Activated naive CD4-positive, alpha-beta T cell treated with Interleukin-2 at 50 U/mL for 16 hours (primary cell): ENCODE results near the gene TMEM221.

ENCODE experiments used
- DNase-seq: peaks from one replicate; pipeline ENCODE4 v3.0.0-alpha.2; 2020

TMEM221 gene

DNA sequence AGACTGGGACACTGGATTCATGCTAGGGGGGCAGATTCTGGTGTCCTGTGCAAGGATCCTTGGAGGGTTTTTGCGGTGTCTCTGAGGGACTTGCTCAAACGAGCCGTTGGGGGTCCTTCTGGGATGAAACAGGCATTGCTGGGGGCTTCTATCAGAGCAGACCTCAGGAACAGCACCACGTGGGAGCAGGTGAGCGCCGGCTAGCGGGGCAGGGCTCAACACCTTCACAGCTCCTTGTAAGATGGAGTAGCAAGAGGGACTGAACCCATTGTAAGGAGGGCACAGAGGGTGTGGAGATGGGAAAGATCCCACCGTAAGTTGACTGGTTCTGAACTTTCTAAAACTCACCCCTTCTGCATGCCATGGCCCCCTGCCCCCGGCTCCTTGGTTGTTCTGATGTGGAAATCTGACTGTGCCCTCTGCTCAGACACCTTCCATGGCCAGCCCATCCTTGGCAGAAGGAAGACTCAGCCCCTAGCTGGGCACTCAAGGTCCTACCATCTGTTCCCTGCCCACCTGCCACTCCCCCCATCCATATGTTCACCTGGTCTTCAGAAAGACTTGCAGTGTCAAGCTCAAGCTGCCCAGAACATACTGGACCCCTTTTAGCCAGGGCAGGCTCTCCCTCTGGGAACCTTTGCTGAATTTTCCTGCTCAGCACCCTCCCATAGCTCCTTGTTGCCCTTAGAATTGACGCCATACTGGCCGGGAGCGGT is 23.1 kb upstream of the TMEM221 start:
- no peak for DNase-seq

DNA sequence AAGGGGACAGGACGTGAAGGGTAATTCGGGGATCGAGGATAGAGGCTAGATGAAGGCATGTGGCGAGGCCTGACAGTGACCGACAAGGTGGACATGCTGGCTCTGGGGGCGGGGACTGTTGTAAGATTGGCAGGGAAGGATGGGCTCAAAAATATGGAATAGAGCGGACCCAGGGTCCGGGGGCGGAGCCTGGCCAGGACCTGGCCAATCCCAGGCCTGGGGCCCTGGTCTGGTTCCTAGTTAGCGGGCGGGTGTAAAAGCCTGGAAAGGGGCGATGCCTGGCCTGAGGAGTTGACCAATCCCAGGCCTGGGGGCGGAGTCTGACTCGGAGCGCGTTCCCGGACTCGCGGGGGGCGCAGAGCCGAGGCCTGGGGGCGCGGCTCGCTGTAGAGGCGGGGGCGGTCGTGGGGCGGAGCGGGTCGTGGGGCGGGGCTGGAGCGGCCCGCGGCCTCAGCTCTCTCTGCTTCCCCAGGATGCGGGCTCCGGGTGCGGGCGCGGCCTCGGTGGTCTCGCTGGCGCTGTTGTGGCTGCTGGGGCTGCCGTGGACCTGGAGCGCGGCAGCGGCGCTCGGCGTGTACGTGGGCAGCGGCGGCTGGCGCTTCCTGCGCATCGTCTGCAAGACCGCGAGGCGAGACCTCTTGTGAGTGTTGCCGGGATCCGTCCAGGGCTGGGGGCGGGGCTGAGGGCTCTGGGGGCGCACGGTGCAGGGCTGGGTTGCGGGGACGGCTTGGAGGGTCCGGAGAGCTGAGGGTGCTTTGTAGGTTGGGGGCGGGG is 21.8 kb upstream of the TMEM221 start, which contains the start of gene SLC27A1:
TSS of gene SLC27A1 (plus strand) at position 457 of the 774 bp plus-strand sequence. CDS start at position 474, 17 bp downstream.
- peak; percentile 91 for DNase-seq

DNA sequence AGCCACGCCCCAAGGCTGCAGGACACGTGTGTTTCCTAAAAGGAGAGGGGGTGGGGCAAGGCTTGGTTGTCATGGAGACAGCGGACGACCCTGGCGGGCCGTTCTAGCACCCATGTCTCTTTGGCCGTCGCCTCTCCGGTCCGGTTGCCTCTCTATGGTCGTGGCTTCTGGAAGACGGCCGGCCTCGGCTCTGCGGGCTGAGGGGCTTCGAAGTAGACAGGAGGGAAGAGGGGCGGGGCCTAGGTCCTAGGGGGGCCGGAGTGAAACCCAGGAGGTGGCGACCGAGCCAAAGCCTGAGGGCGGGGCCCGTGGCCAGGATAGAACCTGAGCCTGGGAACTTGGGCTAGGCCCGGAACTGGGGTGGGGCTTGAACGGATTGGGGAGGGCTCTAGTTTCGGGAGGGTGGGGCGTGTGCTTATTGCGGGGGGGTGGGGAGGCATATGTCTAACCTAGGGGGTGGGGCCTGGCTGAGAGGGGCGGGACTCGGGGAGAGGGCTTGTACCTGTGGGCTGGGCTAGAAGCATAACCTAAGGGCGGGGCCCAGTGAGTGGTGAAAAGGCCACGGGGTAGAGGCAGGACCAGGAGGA is 21.1 kb upstream of the TMEM221 start:
- DNase-seq = peak; percentile 90

DNA sequence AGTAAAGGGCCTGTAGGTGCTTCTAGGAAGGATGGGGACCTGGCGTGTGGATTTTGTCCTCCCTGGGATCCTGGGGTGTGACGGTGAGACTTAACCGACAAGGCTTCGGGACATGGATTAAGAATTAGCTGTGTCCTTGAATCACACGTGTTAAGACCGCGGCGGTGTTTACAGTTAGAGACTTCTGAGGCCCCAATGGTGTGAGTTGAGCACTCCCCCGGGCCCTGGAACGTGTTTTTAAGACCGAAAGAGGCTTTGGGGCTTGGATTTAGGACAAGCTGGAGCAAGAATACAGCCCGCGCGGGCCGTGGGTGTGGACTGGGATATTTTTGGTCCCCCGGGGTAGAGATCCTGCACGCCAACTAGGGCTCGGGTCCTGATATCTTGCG is 20.6 kb upstream of the TMEM221 start:
- no peak for DNase-seq

DNA sequence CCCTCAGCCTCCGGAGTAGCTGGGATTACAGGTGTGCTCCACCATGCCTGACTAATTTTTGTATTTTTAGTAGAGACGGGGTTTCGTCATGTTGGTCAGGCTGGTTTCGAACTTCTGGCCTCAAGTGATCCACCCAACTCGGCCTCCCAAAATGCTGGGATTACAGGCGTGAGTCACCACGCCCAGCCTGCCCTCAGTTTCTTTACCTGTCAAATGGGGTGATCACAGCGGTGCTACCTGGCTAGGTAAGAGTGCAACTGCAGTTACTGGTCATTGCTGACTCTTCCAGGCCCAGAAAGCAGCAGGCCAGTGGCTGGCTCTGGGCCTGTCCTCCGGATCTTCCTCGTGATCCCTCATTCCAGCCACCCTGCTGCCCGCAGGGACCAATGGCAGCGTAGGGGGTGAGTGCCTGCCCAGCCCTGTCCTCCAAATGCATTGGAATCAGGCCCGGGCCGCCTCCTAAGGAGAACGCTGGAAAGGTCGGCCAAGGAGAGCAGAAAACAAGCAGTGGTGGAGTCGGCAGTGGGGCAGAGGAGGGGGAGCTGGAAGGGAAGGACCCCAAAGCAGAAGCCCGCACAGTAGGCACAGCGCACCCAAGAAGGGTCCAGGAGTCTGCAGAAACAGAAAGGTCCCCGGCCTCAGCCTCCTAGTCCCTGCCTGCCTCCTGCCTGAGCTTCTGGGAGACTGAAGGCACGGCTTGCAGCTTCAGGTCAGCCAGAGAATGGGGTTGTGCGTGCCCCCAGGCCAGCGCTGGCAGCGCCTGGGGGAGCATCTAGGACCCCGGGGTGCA is 20.0 kb upstream of the TMEM221 start:
- DNase-seq = no peak

DNA sequence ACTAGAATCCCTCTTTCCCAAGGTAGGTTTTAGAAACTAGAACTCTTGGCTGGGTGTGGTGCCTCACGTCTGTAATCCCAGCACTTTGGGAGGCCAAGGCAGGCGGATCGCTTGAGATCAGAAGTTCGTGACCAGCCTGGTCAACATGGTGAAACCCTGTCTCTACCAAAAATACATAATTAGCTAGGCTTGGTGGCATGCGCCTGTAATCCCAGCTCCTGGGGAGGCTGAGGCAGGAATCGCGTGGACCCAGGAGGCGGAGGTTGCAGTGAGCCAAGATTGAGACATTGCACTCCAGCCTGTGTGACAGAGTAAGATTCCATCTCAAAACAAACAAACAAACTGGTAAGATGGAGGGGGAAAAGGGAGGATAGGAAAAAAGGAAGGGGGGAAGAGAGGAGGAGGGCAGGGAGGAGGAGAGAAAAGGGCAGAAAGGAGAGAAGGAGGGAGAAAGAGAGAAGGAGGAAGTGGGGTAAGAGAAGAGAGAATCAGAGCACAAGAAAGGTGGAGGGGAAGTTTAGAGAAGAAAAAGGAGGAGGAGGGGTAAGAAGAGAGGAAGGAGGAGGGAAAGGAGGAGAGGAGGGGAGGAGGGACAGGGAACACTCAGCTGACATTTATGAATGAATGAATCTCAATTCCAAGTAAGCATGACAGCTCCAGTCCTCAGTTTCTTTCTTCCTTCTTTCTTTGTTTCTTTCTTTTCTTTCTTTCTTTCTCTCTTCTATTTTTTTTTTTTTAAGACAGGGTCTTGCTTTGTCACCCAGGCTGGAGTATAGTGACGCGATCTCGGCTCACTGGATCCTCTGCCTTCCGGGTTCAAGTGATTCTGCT is 19.2 kb upstream of the TMEM221 start:
- DNase-seq = no peak

DNA sequence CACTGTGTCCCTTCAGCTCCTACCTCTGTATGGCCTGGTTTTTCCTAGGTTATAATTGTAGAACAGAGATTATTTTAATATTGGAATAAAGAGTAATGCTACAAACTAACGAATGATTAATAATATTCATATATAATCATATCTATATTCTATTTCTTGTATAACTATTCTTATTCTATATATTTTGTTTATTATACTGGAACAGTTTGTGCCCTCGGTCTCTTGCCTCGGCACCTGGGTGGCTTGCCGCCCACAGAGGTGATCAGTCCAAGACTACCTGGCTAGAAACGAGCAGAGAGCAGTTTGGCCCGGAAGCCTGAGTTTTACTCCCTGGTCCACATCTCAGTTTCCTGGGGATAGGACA is 18.0 kb upstream of the TMEM221 start:
- DNase-seq = no peak

DNA sequence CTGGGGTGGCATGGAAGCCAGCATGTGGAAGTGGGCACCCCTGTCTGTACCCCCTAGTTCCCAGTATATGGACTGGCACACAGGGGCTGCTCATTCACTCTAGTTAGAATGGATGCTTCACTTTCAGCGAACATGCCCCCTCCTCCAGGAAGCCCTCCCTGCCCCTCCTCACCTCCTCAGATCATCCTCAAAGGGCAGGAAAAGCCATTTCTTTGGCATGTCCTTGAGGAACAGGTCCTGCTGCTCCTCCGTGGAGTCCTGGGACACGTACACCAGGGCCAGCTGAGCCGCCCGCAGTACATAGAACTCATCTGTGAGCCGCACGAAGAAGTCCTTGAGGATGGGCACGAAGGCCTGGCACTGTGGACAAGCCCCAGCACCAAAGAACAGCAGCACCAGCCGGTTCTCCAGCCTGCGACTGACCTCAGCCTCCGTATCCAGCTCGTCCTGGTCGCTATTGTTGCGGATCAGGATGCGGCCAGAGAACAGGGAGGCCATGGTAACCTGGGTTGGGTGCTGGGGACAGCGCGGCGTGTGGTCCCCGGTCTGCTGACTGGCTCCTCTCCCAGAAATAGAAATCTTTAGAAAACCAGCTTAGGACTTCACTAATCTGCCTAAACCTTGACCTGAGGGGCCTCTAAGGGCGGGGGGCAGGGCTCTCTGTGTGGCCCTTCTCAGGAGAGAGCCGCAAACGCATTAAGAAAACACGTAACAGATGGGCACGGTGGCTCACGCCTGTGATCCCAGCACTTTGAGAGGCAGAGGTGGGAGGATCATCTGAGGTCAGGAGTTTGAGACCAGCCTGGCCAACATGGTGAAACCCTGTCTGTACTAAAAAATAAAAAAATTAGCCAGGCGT is 12.1 kb upstream of the TMEM221 start, which contains the start of gene NXNL1:
TSS of gene NXNL1 (minus strand) at position 555 of the 859 bp plus-strand sequence. CDS start at position 498, 57 bp downstream.
- DNase-seq = no peak

DNA sequence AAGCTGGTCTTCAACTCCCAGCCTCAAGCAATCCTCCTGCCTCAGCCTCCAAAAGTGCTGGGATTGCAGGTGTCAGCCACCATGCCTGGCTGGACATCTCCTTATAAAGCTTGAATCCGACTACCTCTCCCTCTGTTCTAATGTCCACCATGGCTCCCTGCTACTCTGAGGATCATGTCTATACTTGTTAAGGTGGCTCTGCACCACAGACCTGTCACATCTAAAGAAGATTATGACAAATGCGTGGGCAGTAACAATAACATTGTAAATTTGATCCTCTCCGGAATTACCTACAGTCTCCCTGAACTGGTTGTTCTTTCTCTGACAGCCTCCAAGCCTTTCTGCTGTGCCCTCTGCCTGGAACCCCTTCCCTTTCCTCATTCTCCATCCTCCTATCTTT is 10.5 kb upstream of the TMEM221 start:
- DNase-seq = no peak

DNA sequence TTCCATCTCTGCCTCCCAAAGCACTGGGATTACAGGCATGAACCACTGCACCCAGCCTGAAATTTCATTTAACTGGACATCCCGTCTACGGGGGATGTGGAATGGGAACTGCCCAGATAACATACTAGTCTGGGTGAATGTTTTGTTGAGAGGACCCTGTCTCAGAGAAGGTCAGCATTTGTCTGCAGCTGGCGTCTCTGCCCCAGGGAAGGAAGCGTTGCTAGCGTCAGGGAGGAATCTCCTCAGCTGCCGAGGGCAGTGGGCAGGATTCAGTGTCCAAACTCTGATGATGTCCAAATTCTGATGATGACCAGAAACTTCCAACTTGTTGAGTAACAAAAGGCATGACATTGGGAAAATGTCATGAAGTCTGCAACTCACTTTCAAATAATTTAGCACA is 9.1 kb upstream of the TMEM221 start:
- no peak for DNase-seq

DNA sequence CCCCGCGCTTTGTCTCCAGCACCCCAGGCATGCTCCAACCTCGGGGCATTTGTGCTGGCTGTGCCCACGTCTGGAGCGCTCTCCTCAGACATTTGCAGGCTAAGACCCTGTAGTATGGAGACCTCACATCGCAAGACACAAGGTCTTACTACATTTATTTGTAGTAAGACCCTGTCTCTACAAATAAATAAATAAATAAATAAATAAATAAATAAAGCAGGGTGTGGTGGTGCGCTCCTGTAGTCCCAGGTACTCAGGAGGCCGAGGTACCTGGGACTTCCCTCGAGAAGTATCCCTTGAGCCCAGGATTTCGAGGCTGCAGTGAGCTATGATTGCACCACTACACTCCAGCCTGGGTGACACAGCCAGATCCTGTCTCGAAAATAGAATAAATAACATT is 7.7 kb upstream of the TMEM221 start:
- no peak for DNase-seq

DNA sequence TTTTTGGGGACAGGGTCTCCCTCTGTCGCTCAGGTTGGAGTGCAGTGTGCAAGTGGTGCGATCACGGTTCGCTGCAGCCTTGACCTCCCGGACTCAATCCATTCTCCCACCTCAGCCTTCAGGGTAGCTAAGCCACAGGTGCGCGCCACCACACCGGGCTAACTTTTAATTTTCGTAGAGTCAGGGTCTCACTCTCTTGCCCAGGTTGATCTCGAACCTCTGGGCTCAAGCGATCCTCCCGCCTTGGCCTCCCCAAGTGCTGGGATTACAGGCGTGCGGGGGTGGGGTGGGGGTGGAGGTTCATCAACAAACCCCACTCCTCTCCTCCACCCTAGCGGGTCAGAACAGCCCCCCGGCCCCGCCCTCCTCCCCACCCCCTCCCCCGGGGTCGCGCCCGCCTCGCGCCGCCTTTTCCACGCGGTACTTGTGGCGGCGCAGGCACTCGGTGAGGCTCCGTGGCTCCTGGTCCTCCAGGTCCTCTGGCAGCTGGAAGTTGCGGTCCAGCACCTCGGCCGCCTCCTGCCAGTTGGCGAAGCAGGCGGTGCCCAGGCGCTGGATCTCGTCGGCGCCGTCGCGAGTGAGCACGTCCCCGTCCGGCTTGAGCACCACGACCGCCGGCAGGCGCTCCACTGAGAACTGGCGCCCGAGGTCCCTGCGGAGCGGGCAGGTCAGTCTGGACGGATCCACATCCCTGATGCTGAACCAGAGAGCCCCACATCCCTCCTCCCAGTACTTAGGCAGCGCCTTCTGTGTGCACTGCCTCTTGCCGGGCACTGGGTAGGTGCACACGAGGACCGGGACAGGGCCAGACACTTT is 7.0 kb upstream of the TMEM221 start:
- no peak for DNase-seq

DNA sequence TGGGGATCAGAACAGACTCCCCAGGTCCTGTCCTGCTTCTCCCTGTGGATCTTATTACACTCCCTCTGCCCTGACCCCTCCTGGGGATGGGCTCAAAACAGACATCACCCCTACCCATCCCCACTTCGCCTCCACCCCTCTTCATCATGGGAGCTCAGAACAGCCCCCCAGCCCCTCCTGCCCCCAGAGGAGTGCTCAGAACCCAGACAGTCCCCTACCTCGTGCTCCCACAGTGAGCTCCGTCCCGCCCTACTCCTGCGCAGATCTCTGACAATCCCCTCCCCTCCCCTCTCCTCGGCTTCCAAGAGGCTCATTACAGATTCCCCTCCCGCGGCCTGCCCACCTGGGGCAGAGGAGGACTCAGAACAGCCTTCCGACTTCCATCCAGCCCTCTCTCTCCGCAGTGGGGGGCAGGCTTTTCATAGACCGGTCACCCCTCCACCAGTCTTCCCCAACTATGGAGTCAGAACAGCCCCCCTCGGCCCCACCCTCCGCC is 6.2 kb upstream of the TMEM221 start:
- no peak for DNase-seq

DNA sequence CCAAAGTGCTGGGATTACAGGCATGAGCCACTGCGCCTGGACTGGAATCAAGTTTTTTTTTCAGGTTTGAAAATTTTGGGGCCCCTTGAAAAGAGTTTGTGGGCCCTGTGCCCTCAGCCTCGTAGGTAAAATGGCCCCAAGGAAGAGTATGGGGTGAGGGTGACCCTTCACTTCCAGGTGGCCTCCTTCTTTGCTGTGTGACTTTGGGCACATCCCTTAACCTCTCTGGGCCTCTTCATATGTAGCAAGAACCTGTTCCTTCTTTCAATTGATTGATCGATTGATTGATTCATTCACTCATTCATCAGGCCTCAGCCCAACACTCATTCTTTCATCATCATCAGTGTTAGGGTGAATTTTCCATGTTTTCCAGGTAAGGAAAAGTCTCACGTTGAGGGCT is 3.4 kb upstream of the TMEM221 start:
- DNase-seq = no peak

DNA sequence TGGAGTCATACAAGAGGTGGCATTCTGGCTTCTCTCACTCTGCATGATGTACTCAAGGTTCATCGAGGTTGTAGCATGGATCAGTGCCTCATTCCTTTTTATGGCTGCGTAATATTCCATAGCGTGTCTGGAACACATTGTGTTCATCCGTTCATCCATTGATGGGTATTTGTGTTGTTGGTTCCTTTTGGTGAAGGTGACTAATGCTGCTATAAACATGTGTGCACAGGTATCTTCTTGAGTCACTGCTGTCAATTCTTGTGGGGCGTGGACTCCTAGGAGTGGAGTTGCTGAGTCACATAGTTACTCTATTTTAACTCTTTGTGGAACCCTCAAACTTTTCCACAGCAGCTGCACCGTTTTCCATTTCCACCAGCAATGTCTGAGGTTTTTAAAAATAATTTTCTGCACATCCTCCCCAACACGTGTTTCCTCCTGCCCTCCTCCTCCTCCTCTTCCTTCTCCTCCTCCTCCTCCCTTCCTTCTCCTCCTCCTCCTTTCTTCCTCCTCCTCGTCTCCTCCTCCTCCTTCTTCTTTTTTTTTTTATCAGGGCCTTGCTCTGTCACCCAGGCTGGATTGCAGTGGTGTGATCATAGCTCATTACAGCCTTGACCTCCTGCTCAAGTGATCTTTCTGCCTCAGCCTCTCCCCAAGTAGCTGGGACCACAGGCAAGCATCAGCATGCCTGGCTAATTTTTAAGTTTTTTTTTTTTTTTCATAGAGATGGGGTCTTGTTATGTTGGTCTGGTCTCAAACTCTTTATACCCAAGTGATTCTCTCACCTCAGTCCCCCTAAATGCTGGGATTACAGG is 2.0 kb upstream of the TMEM221 start:
- DNase-seq = peak; percentile 58

DNA sequence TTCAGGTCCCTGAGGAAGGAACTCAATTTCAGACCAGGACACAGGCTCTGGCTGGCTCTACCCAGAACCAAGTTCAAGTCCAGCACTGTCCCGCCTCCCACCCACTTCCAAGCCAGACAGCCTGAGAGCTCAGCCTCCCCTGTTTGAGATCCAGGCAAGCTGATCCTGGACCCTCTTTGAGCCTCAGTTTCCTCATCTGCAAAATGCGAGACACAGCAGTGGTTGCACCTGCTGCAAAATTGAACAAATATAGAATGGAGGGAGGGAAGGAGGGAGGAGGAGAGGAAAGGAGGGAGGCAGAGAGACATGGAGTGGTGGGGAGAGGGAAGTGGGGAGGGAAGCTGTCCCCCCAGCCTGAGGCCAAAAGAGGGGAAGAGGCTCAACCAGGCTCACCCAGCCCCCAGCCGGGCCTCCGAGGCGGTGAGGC is 751 bp downstream of the TMEM221 start:
- DNase-seq = no peak

DNA sequence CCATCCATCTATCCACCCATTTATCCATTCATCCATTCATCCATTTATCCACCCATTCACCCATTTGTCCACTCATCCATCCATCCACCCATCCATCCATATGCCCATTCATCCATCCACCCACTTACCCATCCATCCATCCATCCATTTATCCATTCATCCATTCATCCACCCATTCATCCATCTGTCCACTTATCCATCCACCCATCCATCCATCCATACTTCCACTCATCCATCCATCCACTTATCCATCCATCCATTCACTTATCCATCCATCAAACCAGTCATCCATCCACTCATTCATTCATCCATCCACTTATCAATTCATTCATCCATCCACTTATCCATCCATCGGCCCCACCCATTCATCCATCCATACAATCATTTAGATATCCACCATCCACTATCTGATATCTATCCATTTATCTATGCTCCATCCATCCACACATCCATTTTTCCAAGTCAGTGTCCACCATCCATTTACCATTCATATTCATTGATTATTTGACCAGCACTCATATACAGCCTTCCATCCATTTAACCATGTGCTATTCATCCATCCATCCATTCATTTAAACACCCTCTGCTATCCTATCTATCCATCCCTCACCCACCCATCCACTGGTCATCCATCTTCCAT is 2.8 kb downstream of the TMEM221 start:
- no peak for DNase-seq

DNA sequence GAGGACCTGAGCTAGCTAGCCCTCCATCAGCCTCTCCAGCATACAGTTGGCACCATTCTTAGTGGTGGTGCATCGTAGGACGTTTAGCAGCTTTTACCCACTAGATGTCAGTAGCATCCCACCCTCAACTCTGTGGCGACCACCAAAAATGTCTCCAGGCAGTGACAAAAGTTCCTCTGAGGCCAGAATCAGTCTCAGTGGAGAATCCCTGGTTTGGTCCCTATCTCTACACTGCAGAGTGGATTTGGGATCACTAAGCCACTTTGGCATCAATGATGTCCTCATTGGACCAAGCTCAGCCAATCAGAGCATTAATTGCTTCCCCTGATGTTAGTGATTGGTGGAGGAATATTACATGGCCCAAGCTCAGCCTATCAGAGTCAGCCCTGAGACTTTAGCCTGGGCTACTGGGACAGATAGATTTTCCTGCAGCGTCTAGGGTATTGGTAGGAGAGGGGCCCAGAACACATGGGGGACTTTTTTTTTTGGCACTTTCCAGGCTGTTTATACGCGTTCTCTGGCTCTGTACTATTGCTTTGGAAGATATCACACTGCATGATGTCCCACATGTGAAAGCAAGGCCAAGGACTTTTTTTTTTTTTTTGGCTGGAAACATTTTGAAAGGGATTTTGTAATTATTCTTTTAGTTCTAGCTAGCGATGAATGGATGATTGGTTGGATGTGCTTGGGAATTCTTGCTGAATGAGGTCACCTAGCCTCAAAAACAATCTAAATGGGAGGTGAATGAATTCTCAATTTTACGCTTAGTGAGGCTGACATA is 7.0 kb downstream of the TMEM221 start:
- DNase-seq = peak; percentile 17
